H1 (cell line): Measurements from ENCODE around the gene TRPM6. TPM values are rescaled to one million over a fixed set of nuclear protein-coding genes. Genes with fewer than 3 reads are reported as not detected.

ENCODE experiments used
- CTCF ChIA-PET: fragments of 300-600 bp; sonication (Branson Sonifier 250); formaldehyde crosslinking; loops from one replicate; lab custom pipeline; 2021; ENCODE audit not compliant: partially characterized antibody; lab: Charles Lee
- POLR2A ChIA-PET: fragments of 300-600 bp; sonication (Branson Sonifier 250); formaldehyde crosslinking; loops from one replicate; lab custom pipeline; 2021; ENCODE audit warnings: inconsistent platforms; ENCODE audit not compliant: partially characterized antibody; lab: Charles Lee
- DNase-seq, 2 experiments: peaks; one replicate each; pipeline versions ENCODE4 v3.0.0 to v3.0.0-alpha.2; 2010 to 2022; ENCODE audit warnings: low spot score in 2 of 2, low read depth in 1 of 2, mixed read lengths in 1 of 2
- FAIRE-seq: peaks from 2 replicates; lab custom pipeline; 2011; peaks lifted over from hg19 to GRCh38; lab: Jason Lieb, UNC
- H2AFZ ChIP-seq: 2 replicates; pipeline ENCODE4 v1.8.1; 2012; ENCODE audit warnings: low read length, inconsistent platforms
- H2AK5ac ChIP-seq: 2 replicates; pipeline ENCODE4 v1.6.1; 2013; ENCODE audit warnings: low read depth, low read length
- H2BK120ac ChIP-seq: replicated peaks from 2 replicates; pipeline ENCODE3; 2013; ENCODE audit warnings: low read depth, low read length, inconsistent platforms
- H2BK12ac ChIP-seq: 2 replicates; pipeline ENCODE4 v1.6.1; 2013; ENCODE audit warnings: low read depth, low read length
- H2BK15ac ChIP-seq: 2 replicates; pipeline ENCODE4 v1.6.1; 2013; ENCODE audit warnings: low read length
- H2BK20ac ChIP-seq: 2 replicates; pipeline ENCODE4 v1.6.1; 2013; ENCODE audit warnings: low read length
- H2BK5ac ChIP-seq: 2 replicates; pipeline ENCODE4 v1.6.1; 2013; ENCODE audit warnings: low read depth, low read length
- H3K14ac ChIP-seq: 2 replicates; pipeline ENCODE4 v1.6.1; 2013; ENCODE audit warnings: inconsistent platforms; ENCODE audit not compliant: insufficient read length
- H3K18ac ChIP-seq: 2 replicates; pipeline ENCODE4 v1.6.1; 2013; ENCODE audit warnings: low read length; ENCODE audit errors: extremely low read depth
- H3K23ac ChIP-seq: 2 replicates; pipeline ENCODE4 v1.6.1; 2013; ENCODE audit warnings: inconsistent platforms; ENCODE audit not compliant: insufficient read length
- H3K23me2 ChIP-seq: 2 replicates; pipeline ENCODE4 v1.6.1; 2013; ENCODE audit warnings: low read depth, low read length
- H3K27ac ChIP-seq: 2 replicates; pipeline ENCODE4 v1.6.1; 2011; ENCODE audit warnings: low read depth, low read length, inconsistent platforms
- H3K27me3 ChIP-seq, 4 experiments: replicated peaks in 1 of 4; 1 replicate in 1 of 4; 2 replicates in 3 of 4; pipeline versions ENCODE4 v1.6.1 to v1.8.1; 2011 to 2013; ENCODE audit warnings: low read length in 3 of 4, mild to moderate bottlenecking in 3 of 4, inconsistent platforms in 2 of 4, mixed read lengths in 2 of 4, moderate library complexity in 1 of 4; ENCODE audit not compliant: control insufficient read depth in 3 of 4, insufficient read depth in 3 of 4; ENCODE audit errors: extremely low read depth in 1 of 4
- H3K36me3 ChIP-seq, 4 experiments: 2 replicates each; pipeline versions ENCODE4 v1.6.1 to v1.8.1; 2011 to 2013; ENCODE audit warnings: mild to moderate bottlenecking in 4 of 4, low read length in 3 of 4, moderate library complexity in 2 of 4, control low read depth in 1 of 4, inconsistent platforms in 1 of 4; ENCODE audit not compliant: insufficient read depth in 4 of 4, control insufficient read depth in 2 of 4
- H3K4ac ChIP-seq: replicated peaks from 2 replicates; pipeline ENCODE3; 2013; ENCODE audit warnings: low read length, low read depth, mixed read lengths, inconsistent platforms; ENCODE audit not compliant: insufficient read length
- H3K4me1 ChIP-seq, 4 experiments: replicated peaks in 1 of 4; 1 replicate in 1 of 4; 2 replicates in 3 of 4; pipeline versions ENCODE4 v1.6.1 to v1.8.1; 2011 to 2013; ENCODE audit warnings: low read length in 3 of 4, inconsistent platforms in 2 of 4, mixed read lengths in 1 of 4; ENCODE audit not compliant: insufficient read depth in 4 of 4, control insufficient read depth in 3 of 4
- H3K4me2 ChIP-seq, 2 experiments: 2 replicates each; pipeline versions ENCODE4 v1.6.1 to v1.8.1; 2011 to 2013; ENCODE audit warnings: low read depth in 2 of 2, low read length in 2 of 2, control low read depth in 1 of 2, inconsistent platforms in 1 of 2, mild to moderate bottlenecking in 1 of 2; ENCODE audit not compliant: insufficient read depth in 1 of 2
- H3K4me3 ChIP-seq, 4 experiments: fragments of 200-600, 300-600 bp in 1 of 4; sonication (generic), shearing (Covaris generic), sonication (Bioruptor Twin) in 1 of 4; 2 replicates each; pipeline versions ENCODE4 v1.5.1 to v1.8.1; 2011 to 2016; ENCODE audit warnings: low read length in 4 of 4, low read depth in 3 of 4, control low read depth in 2 of 4, inconsistent platforms in 2 of 4, mild to moderate bottlenecking in 2 of 4, mixed read lengths in 1 of 4, moderate library complexity in 1 of 4; ENCODE audit not compliant: insufficient read depth in 2 of 4; ENCODE audit errors: extremely low read depth in 1 of 4
- H3K56ac ChIP-seq: replicated peaks from 2 replicates; pipeline ENCODE3; 2013; ENCODE audit warnings: low read depth, mild to moderate bottlenecking, mixed read lengths, low read length, inconsistent platforms; ENCODE audit not compliant: insufficient read length
- H3K79me1 ChIP-seq: 2 replicates; pipeline ENCODE4 v1.6.1; 2013; ENCODE audit warnings: low read depth, low read length, control low read depth
- H3K79me2 ChIP-seq, 2 experiments: 2 replicates each; pipeline versions ENCODE4 v1.6.1 to v1.8.1; 2012 to 2013; ENCODE audit warnings: low read length in 2 of 2, mild to moderate bottlenecking in 2 of 2, inconsistent platforms in 1 of 2; ENCODE audit not compliant: insufficient read depth in 2 of 2, control insufficient read depth in 1 of 2
- H3K9ac ChIP-seq, 4 experiments: replicated peaks in 1 of 4; 1 replicate in 1 of 4; 2 replicates in 3 of 4; pipeline versions ENCODE4 v1.6.1 to v1.8.1; 2011 to 2013; ENCODE audit warnings: low read depth in 3 of 4, low read length in 3 of 4, control low read depth in 2 of 4, mild to moderate bottlenecking in 2 of 4, moderate library complexity in 2 of 4, inconsistent platforms in 1 of 4; ENCODE audit errors: extremely low read depth in 1 of 4
- H3K9me3 ChIP-seq, 2 experiments: 2 replicates each; pipeline versions ENCODE4 v1.6.1 to v1.8.1; 2012 to 2013; ENCODE audit warnings: mild to moderate bottlenecking in 2 of 2, moderate library complexity in 2 of 2, control low read depth in 1 of 2, inconsistent platforms in 1 of 2, low read depth in 1 of 2, low read length in 1 of 2, mixed read lengths in 1 of 2; ENCODE audit not compliant: insufficient read depth in 2 of 2
- H4K20me1 ChIP-seq, 2 experiments: replicated peaks in 1 of 2; 2 replicates each; pipeline versions ENCODE3 to v1.8.1; 2011 to 2013; ENCODE audit warnings: inconsistent platforms in 2 of 2, low read length in 2 of 2, mild to moderate bottlenecking in 1 of 2; ENCODE audit not compliant: insufficient read depth in 2 of 2, control insufficient read depth in 1 of 2
- H4K5ac ChIP-seq: 2 replicates; pipeline ENCODE4 v1.6.1; 2013; ENCODE audit warnings: low read length, low read depth, mixed read lengths, inconsistent platforms; ENCODE audit not compliant: insufficient read length
- H4K8ac ChIP-seq: 2 replicates; pipeline ENCODE4 v1.8.0; 2013; ENCODE audit warnings: mild to moderate bottlenecking, moderate library complexity, low read length, inconsistent platforms; ENCODE audit not compliant: insufficient read depth; ENCODE audit errors: extremely low read depth
- H4K91ac ChIP-seq: replicated peaks from 2 replicates; pipeline ENCODE3; 2013; ENCODE audit warnings: low read length, mixed read lengths, inconsistent platforms; ENCODE audit not compliant: insufficient read length
- EZH2 ChIP-seq: fragments of 200-600 bp; sonication (generic); IDR thresholded peaks from 2 replicates; pipeline ENCODE4 v1.7.1; 2012; ENCODE audit warnings: low read depth, mild to moderate bottlenecking, moderate library complexity, low read length, inconsistent platforms; ENCODE audit not compliant: severe bottlenecking
- KDM4A ChIP-seq: IDR thresholded peaks from one replicate; pipeline ENCODE4 v1.7.1; 2012; ENCODE audit warnings: low read depth, mild to moderate bottlenecking, moderate library complexity, low read length, inconsistent platforms; ENCODE audit not compliant: severe bottlenecking
- POLR2A ChIP-seq, 2 experiments: IDR thresholded peaks; 1 replicate in 1 of 2; 2 replicates in 1 of 2; pipeline ENCODE4 v1.6.1; 2011; ENCODE audit warnings: low read depth in 2 of 2, low read length in 2 of 2, mild to moderate bottlenecking in 2 of 2; ENCODE audit errors: control extremely low read depth in 1 of 2
- RAD21 ChIP-seq, 2 experiments: IDR thresholded peaks in 1 of 2; conservative IDR thresholded peaks in 1 of 2; 2 replicates each; pipeline ENCODE4 v1.6.1; 2011; ENCODE audit warnings: low read depth in 2 of 2, low read length in 2 of 2, improper control_type of control experiment in 1 of 2, inconsistent platforms in 1 of 2, mild to moderate bottlenecking in 1 of 2, moderate library complexity in 1 of 2
- USF2 ChIP-seq: IDR thresholded peaks from 2 replicates; pipeline ENCODE4 v1.6.1; 2011; ENCODE audit warnings: low read length, improper control_type of control experiment
- WGBS, 2 experiments: shearing (Covaris generic) in 1 of 2; methylation state at CpG; one replicate each; pipeline versions ENCODE4 v1.1.6 to v1.1.7; 2013 to 2015; ENCODE audit warnings: low lambda C conversion rate in 2 of 2, mixed read lengths in 2 of 2, inconsistent platforms in 1 of 2, low coverage in 1 of 2, missing lambda C conversion rate in 1 of 2; ENCODE audit not compliant: insufficient replicate concordance in 2 of 2, insufficient coverage in 1 of 2, insufficient read length in 1 of 2; ENCODE audit errors: extremely low coverage in 1 of 2, missing lambda C conversion rate in 1 of 2; 5-methylcytosine and 5-hydroxymethylcytosine counted together
- polyA plus RNA-seq, 7 experiments: library from polyadenylated mRNA; depleted of rRNA in 3 of 7; stranded (reverse) in 5 of 7; unstranded in 2 of 7; fragments of >200 nt in 5 of 7; fragments of 200-250 nt in 2 of 7; gene quantifications; 1 replicate in 5 of 7; 2 replicates in 1 of 7; 4 replicates in 1 of 7; pipeline versions ENCODE4 v1.2.1 to v1.2.3, GENCODE V29; 2011 to 2013; ENCODE audit warnings: missing spikeins in 2 of 7, mixed read lengths in 2 of 7
- total RNA-seq: library from RNA; stranded (reverse); fragmentation: NEBNext Ultra II Directional; extraction: Animal tissue kit (Norgen Biotek cat#: 25700); gene quantifications from 2 replicates; pipeline ENCODE4 v1.2.1, GENCODE V29; 2021
- TF ChIP-seq, protein P1 (sequence below): IDR thresholded peaks from 2 replicates; pipeline ENCODE4 v1.6.1; 2012; ENCODE audit warnings: inconsistent platforms

TRPM6 gene
- total and polyA plus RNA-seq, 2 of the 8 experiments (the other 6 are each of a cell fraction or from before 2014, with no cell fraction given) = 0.45 to 1.5 TPM

GRCh38 chr9:74910036-74910435 is 22.3 kb upstream of the TRPM6 start:
- DNase-seq (no peak), FAIRE-seq (no peak)
- Histone ChIP-seq H3K18ac (no peak overlapping the region), H3K27me3 (no peaks in the 10 kb centered on the region), H2BK120ac (no peak overlapping the region), H3K4me3 (no peak overlapping the region), H3K79me2 (no peaks in the 10 kb centered on the region), H4K91ac (no peak overlapping the region), H3K23ac (no peak overlapping the region), H2AFZ (no peak overlapping the region; the same call in 1 of the 2 replicates), H2BK15ac (no peak overlapping the region), H4K8ac (no peak overlapping the region), H3K9ac (no peak overlapping the region), H4K5ac (no peak overlapping the region), H3K79me1 (no peaks in the 10 kb centered on the region), H3K4me1 (no peaks in the 10 kb centered on the region), H3K56ac (no peak overlapping the region), H2BK20ac (no peak overlapping the region), H3K23me2 (no peaks in the 10 kb centered on the region), H2BK12ac (no peak overlapping the region), H3K4me2 (no peak overlapping the region), H3K14ac (no peak overlapping the region), H2AK5ac (no peak overlapping the region), H3K4ac (no peak overlapping the region), H2BK5ac (no peak overlapping the region), H3K27ac (no peak overlapping the region), H3K9me3 (no peaks in the 10 kb centered on the region), H3K36me3 (no peaks in the 10 kb centered on the region), H4K20me1 (no peaks in the 10 kb centered on the region)
- CTCF ChIA-PET = interaction anchor here (0.7 to 2.1 kb wide), 5 partner anchors 10 to 51 kb away, joined by 3 to 4 read pairs (median 3); no protein-coding TSS in a partner anchor
- POLR2A ChIA-PET = interaction anchor here (0.9 kb wide), 1 partner anchor 16 kb away, joined by 3 read pairs; no protein-coding TSS in a partner anchor
- WGBS, 2 experiments = 95% methylated on average over 2 of the region's 2 CpGs; no CpG with 5 or more reads in 1 of the 2 experiments
- no peak for TF ChIP-seq KDM4A
- no peak for TF ChIP-seq USF2
- TF ChIP-seq EZH2 = no peak
- TF ChIP-seq, protein P1, sequence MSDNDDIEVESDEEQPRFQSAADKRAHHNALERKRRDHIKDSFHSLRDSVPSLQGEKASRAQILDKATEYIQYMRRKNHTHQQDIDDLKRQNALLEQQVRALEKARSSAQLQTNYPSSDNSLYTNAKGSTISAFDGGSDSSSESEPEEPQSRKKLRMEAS = no peak
- TF ChIP-seq POLR2A (IDR thresholded peaks at IDR 0.05; ENCODE audit: control extremely low read depth in 1 of 2, low read depth in 2 of 2, low read length in 2 of 2) = no peak
- no peak for TF ChIP-seq RAD21 (IDR thresholded peaks at IDR 0.05 in 1 of 2, conservative IDR thresholded peaks at IDR 0.05 in 1 of 2; ENCODE audit: low read depth in 2 of 2, low read length in 2 of 2)
